Measurements from ENCODE around the gene EHF. TPM values are rescaled to one million over a fixed set of nuclear protein-coding genes. Genes with fewer than 3 reads are reported as not detected.

The EHF gene
- total and polyA plus RNA-seq, 12 donors, result 0.11 to 6.8 (median 0.76) TPM

DNA sequence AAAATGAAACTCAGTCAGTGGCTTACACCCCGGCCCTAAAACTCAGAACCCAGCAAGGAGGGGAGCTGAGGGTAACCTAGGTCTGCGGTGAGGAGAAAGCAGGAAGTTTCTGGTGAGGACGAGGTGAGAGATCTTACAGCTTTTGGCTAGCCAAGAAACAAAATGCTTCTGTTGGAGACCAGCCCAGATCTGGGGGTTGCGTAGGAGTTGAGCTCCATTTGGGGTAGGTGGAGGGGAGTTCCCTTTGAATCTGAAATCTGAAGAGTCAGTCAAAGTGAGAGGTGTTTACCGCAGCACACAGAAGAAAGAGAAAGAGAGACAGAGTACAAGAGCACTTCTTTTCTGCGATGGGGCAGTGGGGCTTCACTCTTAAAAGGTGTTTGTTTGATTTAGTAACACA lies 29.6 kb downstream of the EHF start:
- WGBS, 4 donors, result 68 to 76% (median 70%) methylated on average over 6 of the region's 6 CpGs
- Histone ChIP-seq H3K27me3 (no peaks in the 10 kb centered on the region), H3K4me3 (no peak overlapping the region), H3K4me1 (replicated peaks in 1 of 2) (peaks cover 14 to 35% of the 10 kb centered on the region in 2 donors), H3K27ac (peak overlapping the region in 1 of 5 donors; percentile 3), H3K9me3 (replicated peaks in 1 of 3) (no peaks in the 10 kb centered on the region), H3K36me3 (replicated peaks in 1 of 2) (no peaks in the 10 kb centered on the region)
- no peak for DNase-seq
- TF ChIP-seq, protein P1, sequence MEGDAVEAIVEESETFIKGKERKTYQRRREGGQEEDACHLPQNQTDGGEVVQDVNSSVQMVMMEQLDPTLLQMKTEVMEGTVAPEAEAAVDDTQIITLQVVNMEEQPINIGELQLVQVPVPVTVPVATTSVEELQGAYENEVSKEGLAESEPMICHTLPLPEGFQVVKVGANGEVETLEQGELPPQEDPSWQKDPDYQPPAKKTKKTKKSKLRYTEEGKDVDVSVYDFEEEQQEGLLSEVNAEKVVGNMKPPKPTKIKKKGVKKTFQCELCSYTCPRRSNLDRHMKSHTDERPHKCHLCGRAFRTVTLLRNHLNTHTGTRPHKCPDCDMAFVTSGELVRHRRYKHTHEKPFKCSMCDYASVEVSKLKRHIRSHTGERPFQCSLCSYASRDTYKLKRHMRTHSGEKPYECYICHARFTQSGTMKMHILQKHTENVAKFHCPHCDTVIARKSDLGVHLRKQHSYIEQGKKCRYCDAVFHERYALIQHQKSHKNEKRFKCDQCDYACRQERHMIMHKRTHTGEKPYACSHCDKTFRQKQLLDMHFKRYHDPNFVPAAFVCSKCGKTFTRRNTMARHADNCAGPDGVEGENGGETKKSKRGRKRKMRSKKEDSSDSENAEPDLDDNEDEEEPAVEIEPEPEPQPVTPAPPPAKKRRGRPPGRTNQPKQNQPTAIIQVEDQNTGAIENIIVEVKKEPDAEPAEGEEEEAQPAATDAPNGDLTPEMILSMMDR (IDR thresholded peaks at IDR 0.05), result no peak
- no peak for TF ChIP-seq POLR2A (IDR thresholded peaks at IDR 0.05)
- intact Hi-C loops (cut with DNase I), result no loop called here

DNA sequence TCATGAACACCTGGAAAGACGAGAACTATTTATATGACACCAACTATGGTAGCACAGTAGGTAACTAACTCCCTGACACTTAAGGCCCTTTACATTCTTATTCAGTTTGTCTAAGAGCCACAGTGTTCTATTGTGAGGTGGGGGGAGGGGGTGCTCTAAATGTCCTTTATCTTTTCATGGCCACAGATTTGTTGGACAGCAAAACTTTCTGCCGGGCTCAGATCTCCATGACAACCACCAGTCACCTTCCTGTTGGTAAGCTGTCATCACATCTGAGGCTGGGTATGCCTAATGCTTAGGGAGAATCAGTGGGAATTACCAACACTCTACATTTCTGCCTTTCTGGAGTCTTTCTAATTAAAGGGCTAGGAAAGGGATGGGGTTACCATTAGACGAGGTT lies 30.7 kb downstream of the EHF start:
- H3K27ac ChIP-seq, result no peak overlapping the region
- peak in 6 of 7 donors; percentile 43 to 76 (median 58) for DNase-seq
- H3K4me1 ChIP-seq (replicated peaks in 1 of 2), result peaks cover 15 to 35% of the 10 kb centered on the region in 2 donors
- intact Hi-C loops (cut with DNase I), result no loop called here
- no peaks in the 10 kb centered on the region for H3K36me3 ChIP-seq (replicated peaks in 1 of 2)
- no peaks in the 10 kb centered on the region for H3K9me3 ChIP-seq (replicated peaks in 1 of 3)
- H3K27me3 ChIP-seq, result no peaks in the 10 kb centered on the region
- 60 to 67% (median 64%) methylated on average over 3 of the region's 3 CpGs for WGBS, 4 donors
- no peak overlapping the region for H3K4me3 ChIP-seq
- no peak for TF ChIP-seq POLR2A (IDR thresholded peaks at IDR 0.05)
- TF ChIP-seq, protein P1 (IDR thresholded peaks at IDR 0.05), result no peak

DNA sequence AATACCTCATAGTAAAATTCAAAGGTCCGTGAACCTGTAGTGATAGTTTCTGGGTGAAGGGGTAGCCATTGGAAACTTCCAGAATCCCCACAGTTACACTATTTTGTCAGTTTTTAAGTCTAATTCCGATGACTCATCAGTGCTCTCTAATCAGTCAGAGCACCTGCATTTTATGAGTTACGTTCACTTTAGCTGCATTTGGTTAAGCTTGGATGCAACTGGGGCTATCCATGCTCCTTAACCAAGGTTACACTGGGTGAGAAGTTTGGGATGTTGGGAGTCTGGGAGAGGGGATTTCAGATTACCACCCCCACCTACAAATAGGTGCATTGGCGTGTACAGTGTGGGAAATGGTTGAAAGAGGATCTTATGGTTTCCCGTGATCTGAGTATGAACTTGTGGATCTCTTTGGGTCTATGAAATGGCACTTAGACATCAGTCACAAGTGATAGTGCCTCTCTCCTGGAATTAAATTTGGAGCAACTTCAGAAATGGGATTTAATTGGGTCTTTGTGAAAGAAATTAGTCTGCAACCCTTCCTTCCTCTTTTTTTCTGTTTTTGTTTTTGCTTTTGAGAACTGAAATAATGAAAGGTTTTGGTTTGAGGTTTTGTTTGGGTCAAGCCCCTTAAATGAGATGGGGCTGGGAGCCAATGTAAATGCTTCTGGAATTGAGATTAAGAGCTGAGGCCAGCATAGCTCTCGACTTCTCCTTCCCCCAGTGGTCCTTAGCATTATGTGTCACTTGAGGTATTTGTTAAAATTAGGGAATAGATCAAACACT lies 31.5 kb downstream of the EHF start:
- TF ChIP-seq, protein P1 (IDR thresholded peaks at IDR 0.05), result no peak
- TF ChIP-seq POLR2A (IDR thresholded peaks at IDR 0.05), result no peak
- Histone ChIP-seq H3K4me1 (replicated peaks in 1 of 2) (peaks cover 15 to 35% of the 10 kb centered on the region in 2 donors), H3K4me3 (no peak overlapping the region), H3K9me3 (replicated peaks in 1 of 3) (no peaks in the 10 kb centered on the region), H3K36me3 (replicated peaks in 1 of 2) (no peaks in the 10 kb centered on the region), H3K27me3 (no peaks in the 10 kb centered on the region), H3K27ac (peak overlapping the region in 4 of 5 donors; percentile 26 to 94 (median 80))
- no peak for DNase-seq
- intact Hi-C loops (cut with DNase I), result no loop called here
- 72 to 79% (median 73%) methylated on average over 6 of the region's 6 CpGs for WGBS, 4 donors

DNA sequence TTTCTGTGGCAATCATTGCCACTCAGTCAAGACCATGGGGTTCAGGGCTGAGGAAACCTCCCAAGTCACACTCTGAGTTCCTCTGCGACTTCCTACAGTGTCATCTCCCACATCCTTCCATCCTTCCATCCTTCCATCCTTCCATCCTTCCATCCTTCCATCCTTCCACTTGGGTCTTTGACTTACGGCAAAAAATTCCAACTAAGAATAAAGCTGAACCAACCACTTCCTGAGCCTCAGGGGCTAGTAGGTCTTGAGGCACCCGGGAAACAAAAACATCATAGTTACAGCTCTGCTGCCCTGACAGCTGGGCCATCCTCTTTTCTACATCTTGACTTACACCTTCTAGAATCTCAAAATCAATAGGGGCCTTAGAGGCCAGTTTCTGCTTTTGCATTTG lies 32.1 kb downstream of the EHF start:
- peaks cover 15 to 35% of the 10 kb centered on the region in 2 donors for H3K4me1 ChIP-seq (replicated peaks in 1 of 2)
- H3K27ac ChIP-seq, result peak overlapping the region; percentile 26 to 94 (median 83)
- no peaks in the 10 kb centered on the region for H3K36me3 ChIP-seq (replicated peaks in 1 of 2)
- no peaks in the 10 kb centered on the region for H3K9me3 ChIP-seq (replicated peaks in 1 of 3)
- TF ChIP-seq, protein P1 (IDR thresholded peaks at IDR 0.05), result no peak
- TF ChIP-seq POLR2A (IDR thresholded peaks at IDR 0.05), result no peak
- intact Hi-C loops (cut with DNase I), result no loop called here
- no peak overlapping the region for H3K4me3 ChIP-seq
- H3K27me3 ChIP-seq, result no peaks in the 10 kb centered on the region
- no peak for DNase-seq
- 83 to 94% (median 89%) methylated on average over 3 of the region's 3 CpGs for WGBS, 4 donors
